GM18498 (cell line): ENCODE results near the gene THEM5.
"Not testable (repeated sequence)": the region's sequence is repeated elsewhere in the genome, so short reads cannot be mapped to it uniquely, and the experiment has no call there.

Source experiments
- ATAC-seq: cut with Tn5 transposase; IDR thresholded peaks from one replicate; pipeline ENCODE4 v1.9.1; 2021; ENCODE audit warnings: mild to moderate bottlenecking, moderate library complexity; ENCODE audit not compliant: unreplicated experiment

Gene THEM5, protein sequence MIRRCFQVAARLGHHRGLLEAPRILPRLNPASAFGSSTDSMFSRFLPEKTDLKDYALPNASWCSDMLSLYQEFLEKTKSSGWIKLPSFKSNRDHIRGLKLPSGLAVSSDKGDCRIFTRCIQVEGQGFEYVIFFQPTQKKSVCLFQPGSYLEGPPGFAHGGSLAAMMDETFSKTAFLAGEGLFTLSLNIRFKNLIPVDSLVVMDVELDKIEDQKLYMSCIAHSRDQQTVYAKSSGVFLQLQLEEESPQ

DNA sequence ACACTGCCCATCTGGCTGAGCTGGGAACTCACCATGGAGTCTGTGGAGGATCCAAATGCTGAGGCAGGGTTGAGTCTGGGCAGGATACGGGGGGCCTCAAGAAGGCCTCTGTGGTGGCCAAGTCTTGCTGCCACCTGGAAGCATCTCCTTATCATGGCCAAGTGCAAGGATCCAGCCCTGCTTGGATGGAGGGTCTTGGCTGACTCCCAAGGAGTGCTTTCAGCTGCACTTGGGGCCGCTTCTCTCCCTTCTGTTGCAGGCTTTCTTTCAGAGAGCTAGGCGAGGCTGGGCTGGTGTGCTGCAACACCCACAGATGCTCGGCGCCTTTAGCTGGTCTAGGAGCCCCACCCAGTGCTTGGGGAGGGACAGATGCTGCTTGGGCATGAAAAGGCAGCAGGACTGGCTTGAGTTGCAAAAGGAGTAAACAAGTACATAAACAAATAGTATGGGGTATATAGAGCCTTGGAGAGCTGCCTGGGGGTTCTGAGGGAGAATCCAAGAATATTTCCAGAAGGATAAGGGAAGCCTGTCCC lies at the start of gene THEM5:
TSS of gene THEM5 (minus strand) at position 302 of the 533 bp plus-strand sequence. CDS start at position 155, 147 bp downstream.
- ATAC-seq, result no peak

DNA sequence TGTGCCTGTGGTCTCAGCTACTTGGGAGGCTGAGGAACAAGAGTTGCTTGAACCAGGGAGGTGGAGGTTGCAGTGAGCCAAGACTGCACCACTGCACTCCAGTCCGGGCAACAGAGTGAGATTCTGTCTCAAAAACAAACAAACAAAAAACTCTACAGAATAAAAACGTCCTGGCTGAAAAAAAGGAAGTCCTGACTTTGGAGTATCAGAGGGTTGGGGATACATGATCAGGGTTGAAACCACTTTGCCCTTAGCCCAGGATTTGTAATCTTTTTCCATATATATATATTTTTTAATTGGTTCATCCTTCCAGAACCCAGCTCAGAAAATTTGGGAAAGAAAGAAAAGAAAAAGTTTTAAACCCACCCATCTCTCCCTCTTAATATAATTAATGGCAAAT lies 49.3 kb upstream of the THEM5 start:
- no peak for ATAC-seq

DNA sequence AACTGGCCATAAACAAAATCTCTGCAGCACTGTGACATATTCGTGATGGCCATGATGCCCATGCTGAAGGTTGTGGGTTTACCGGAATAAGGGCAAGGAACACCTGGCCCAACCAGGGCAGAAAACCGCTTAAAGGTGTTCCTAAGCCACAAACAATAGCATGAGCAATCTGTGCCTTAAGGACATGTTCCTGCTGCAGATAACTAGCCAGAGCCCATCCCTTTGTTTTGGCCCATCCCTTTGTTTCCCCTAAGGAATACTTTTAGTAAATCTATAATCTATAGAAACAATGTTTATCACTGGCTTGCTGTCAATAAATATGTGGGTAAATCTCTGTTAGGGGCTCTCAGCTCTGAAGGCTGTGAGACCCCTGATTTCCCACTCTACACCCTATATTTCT lies 47.3 kb upstream of the THEM5 start:
- ATAC-seq, result not testable (repeated sequence)

DNA sequence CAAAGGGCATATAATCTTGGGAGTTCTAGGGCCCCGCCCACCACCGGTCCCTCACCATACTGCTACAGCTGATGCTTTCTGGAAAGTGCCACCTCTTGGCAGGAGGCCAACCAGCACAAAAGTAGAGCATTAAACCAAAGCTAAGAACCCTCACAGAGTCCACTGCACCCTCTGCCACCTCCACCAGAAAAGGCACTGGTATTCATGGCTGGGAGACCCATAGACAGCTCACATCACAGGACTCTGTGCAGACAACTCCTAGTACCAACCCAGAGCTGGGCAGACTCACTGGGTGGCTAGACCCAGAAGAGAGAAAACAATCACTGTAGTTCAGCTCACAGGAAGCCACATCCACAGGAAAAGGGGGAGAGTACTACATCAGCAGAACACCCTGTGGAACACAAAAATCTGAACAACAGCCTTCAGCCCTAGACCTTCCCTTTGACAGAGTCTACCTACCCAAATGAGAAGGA lies 45.0 kb upstream of the THEM5 start:
- no peak for ATAC-seq

DNA sequence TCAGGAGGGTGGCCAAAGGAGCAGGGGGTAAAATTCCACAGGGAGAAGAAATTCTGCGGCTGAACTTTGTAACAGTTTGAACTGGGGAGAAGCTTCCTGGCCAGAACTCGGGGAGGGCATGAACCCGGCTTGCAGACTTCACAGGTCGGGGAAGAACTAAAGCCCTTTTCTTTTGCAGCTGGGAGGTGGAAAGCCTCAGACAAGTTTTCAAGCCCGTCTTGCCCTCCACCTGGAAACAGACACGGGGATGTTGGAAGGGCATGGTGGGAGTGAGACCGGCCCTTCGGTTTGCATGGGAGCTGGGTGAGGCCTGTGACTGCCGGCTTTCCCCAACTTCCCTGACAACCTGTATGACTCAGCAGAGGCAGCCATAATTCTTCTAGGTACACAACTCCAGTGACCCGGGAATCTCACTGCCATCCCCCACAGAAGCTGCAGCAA lies 44.5 kb upstream of the THEM5 start:
- no peak for ATAC-seq

DNA sequence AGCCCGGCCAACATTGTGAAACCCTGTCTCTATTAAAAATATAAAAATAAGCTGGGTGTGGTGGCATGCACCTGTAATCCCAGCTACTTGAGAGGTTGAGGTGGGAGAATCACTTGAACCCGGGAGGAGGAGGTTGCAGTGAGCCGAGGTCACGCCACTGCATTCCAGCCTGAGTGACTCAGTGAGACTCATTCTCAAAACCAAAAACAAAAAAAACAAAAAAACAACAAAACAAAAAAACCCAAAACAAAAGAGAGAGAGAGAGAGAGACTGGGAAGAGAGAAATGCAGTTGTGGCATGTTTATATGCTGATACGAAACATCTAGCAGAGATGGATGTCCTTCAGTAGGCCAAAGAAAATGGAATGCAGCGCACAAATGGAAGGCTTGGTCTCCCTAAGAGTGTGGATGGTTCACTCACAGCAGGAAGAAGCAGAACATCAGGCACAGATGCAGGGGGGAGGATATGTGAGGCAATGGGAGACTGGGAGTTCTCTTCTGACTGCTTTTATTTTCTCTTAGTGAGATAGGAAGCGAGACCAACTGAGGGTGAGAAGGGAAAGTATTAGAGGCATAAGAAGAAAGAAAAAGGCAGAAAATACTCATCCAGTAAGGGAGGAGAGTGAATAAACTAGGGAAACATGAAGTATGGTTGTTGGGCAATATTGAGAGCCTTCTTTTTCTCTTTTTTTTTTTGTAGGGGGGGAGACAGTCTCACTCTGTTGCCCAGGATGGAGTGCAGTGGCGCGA lies 39.8 kb upstream of the THEM5 start:
- no peak for ATAC-seq

DNA sequence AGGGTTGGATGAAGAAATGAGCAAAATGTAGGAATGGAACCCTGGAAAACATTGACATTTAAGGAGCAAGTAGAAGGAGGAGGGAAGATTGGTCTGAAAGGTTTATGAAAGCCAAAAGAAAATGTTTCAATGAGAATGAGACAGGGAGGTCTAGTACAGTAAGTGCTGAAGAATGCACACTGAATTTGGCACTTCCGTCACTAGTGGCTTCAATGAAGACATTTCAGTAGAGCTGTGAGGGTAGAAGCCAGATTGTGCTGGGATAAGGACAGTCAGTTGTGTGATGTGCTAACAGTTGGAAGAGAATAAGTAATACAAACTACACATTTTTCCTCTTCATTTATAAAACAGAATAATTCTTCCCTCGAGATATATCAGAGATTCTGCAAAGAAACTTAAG lies 38.7 kb upstream of the THEM5 start:
- ATAC-seq, result no peak

DNA sequence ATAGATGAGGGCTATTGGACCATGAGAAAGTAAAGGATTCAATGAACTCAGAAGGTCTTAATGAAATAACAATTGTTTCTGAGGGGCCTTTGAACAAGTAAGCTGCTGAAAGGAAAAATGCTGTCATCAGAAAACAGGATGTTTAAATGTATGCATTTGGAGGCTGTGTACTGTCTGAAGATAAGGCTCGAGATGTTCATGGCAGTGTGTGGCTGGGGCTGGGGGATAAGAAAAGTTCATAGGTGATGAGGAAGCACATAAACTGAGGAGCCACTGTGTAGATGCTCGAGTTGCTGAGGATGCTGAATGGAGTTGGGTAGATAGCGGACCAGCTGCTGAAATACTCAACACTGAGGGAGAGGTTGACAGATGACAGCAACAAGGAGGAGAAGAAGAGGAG lies 38.0 kb upstream of the THEM5 start:
- no peak for ATAC-seq

DNA sequence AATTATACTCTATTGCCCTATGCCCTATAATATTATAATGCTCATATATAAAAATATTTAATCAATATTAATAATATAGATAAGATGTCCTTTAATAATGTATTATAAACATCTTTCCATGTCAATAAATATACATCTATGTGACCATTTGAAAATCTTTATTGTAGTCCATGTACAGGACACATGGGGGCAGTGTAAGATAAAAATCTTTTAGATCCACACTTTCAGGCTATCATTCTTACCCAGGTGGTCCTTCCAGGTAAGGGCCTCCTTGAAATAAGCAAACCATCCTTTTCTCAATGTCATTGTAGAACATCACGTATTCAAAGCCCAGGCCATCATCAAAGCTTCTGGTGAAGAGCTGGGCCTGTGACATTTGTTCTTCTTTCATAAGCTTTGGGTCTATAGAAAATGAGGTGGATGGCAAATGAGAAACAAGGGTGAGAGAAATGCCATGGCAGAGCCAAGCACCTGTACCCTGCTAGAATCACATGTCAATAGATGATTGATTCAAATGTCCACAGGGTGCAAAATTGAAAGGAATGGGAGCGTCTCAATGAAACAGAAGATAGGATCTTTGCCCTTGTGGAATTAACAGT lies 35.6 kb upstream of the THEM5 start:
- ATAC-seq, result no peak

DNA sequence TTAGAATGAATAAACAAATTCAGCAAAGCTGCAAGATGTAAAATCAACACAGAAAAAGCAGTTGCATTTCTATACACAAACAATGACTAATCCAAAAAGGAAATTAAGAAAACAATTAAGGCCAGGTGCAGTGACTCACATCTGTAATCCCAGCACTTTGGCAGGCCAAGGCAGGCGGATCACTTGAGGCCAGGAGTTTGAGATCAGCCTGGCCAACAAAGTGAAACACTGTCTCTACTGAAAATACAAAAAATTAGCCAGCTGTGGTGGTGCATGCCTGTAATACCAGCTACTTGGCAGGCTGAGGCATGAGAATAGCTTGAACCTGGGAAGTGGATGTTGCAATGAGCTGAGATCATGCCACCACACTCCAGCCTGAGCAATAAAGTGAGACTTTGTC lies 33.5 kb upstream of the THEM5 start:
- ATAC-seq, result no peak

DNA sequence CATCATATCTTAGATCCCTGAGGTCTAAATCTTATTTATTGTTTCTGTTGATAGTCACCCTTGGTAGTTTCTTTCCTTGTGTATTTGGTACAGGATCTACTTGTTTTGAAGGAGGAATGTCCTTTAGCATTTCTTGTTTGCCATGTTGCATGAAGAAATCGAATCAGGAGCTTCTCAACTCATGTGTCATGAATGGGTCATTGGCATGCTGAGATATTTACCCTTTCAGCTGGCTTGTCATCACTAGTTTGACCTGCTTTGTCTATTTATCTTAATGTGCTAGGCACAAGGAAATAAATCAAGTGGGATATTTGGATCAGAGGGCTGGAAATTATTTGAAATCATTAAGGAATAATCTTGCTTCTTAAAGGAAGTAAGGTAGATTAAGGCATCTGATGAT lies 32.0 kb upstream of the THEM5 start:
- ATAC-seq, result no peak

DNA sequence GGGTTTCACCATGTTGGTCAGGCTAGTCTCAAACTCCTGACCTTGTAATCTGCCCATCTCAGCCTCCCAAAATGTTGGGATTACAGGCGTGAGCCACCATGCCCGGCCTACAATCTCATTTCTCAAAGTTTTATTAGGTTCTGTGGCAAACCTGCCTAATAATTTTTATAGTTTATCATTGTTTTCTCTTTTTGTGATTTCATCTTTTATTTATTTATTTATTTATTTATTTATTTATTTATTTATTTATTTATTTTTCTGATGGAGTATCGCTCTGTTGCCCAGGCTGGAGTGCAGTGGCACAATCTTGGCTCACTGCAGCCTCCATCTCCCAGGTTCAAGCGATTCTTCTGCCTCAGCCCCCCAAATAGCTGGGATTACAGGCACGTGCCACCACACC lies 31.4 kb upstream of the THEM5 start:
- ATAC-seq, result not testable (repeated sequence)

DNA sequence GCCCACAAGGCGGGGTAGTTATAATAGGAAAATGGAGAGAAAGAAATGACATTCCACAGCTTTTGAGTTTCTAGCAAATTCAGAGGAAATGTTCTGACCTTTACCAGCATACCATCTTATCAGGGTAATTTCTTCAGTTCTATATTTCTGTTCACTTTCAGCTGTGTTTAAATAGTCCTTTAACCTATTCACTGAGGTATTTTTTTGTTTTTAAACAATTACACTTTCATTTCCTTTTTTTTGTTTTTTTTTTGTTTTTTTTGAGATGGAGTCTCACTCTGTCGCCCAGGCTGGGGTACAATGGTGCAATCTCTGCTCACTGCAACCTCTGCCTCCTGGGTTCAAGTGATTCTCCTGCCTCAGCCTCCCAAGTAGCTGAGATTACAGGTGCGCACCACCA lies 30.9 kb upstream of the THEM5 start:
- ATAC-seq, result not testable (repeated sequence)

DNA sequence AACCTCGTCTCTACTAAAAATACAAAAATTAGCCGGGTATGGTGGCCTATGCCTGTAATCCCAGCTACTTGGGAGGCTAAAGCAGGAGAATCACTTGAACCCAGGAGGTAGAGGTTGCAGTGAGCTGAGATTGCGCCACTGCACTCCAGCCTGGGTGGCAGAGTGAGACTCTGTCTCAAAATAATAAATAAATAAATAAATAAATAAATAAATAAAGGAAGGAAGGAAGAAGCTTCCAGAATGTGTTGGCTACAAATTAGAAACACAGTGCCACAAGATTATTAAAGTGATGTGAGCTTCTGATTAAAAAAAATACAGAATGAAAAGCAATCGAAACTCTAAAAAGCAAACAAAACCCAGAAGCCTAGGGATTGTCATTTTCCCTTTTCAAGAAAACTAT lies 30.4 kb upstream of the THEM5 start:
- ATAC-seq, result not testable (repeated sequence)

DNA sequence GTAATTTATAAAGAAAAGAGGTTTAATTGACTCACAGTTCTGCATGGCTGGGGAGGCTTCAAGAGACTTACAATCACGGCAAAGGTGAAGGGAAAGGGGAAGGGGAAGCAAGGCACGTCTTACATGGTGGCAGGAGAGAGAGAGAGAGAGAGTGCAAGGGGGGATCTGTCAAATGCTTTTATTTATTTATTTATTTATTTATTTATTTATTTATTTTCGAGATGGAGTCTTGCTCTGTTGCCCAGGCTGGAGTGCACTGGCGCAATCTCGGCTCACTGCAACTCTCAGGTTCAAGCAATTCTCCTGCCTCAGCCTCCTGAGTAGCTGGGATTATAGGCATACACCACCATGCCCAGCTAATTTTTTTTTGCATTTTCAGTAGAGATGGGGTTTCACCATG lies 29.4 kb upstream of the THEM5 start:
- ATAC-seq, result not testable (repeated sequence)

DNA sequence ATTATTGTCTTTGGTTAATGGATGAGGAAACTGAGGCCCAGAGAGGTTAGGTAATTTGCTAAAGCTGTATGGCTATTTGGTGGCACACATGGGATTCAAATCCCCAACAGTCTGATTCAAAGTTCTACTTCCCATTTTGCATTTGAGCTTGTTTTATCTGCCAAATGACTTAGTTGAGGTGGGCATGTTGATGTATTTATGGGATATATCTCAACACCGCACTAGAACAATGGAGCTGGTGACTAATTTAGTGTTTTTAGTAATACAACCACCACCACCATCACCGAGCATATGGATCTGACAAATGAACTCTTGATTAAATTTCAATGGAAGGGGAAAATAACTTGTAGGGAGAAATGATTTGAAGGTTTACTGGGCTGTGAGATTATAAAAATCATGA lies 29.0 kb upstream of the THEM5 start:
- no peak for ATAC-seq

DNA sequence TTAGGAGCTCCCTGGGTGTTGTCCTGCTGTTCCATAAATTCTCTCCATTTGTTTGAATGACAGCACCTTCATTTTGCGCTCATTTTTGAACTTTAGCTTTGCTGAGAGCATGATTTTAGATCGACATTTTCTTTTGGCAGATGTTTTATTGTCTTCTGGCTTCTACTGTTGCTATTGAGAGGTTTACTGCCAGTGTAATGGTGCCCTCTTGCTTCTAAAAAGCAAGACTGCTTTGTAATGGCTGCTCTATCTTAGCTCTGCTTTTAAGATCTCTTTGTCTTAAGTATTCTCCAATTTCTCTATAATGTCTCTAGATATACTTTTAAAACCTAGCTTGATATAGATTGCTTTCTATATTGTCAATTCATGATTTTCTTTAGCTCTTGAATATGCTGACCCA lies 28.0 kb upstream of the THEM5 start:
- no peak for ATAC-seq

DNA sequence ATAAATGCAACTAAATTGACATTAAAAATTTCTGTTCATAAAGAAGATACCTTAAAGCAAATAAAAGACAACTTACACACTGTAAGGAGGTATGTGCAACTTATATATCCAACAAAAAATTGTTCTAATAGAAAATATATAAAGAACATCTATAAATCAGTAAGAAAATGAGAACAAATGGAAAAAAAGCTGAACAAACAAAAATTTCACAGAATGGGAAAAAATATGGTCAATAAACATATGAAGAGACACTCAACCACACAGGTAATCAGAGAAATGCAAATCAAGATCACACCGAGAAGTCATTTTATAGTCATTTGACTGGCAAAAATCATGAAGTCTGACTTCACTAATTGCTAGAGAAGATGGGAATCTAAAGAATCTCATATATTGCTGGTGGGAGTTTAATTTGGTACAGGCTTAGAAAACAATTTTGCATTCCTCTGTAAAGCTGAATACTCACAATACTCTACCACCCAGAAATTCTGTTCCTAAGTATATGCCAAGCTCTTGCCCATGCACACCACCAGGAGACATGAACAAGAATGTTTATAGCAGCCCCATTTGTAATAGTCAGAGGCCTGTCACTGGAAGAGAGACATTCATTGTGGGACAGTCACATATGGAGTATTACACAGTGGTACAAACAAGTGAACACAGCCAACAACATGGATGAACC lies 22.0 kb upstream of the THEM5 start:
- ATAC-seq, result no peak

DNA sequence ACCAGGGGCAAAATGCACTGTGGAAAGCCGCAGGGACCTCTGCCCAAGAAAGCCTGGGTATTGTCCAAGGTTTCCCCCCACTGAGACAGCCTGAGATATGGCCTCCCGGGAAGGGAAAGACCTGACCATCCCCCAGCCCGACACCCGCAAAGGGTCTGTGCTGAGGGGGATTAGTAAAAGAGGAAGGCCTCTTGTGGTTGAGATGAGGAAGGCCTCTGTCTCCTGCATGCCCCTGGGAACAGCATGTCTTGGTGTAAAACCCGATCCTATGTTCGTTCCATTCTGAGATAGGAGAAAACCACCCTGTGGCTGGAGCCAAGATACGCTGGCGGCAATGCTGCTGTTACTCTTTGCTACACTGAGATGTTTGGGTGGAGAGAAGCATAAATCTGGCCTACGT lies 19.3 kb upstream of the THEM5 start:
- ATAC-seq, result not testable (repeated sequence)

DNA sequence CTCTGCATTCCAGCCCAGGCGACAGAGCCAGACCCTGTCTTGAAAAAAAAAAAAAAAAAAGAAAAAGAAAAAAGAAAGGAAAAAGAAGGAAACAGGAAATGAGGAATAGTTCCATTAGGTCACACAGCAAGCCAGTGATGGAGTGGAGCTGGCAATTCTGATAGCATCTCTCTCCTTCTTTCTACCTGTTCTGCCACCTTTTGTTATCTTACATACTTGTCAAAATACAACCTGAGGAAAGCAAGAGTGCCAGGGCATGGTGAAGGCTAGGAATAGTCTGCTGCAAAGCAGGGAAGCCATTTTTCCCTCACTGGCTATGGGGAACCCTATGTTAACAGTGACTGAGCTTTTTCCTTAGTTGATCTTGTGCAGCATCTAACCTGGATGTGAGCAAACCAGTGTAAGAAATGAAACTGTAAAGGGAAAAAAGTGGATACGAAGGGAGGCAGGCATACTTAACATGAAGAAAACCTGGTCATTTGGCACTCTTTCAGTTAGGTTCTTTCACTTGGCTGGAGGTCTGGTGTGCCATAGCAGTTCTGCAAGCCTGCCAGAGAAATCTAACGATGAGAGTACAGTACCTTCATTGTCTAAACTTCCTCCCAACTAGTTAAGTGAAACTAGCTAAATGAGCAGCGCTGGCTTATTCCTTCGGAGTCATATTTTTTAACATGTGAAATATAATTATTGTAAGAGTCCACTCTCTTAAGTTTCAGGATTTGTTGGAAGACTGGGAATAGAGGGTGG lies 17.9 kb upstream of the THEM5 start:
- ATAC-seq, result no peak
